T-helper 9 cell (primary cell): ENCODE data around the gene DAAM2.

ENCODE experiments used
- DNase-seq: peaks from one replicate; pipeline ENCODE4 v3.0.0-alpha.2; 2020

DAAM2 gene

GRCh38 chr6:39790772-39791171 is 1.4 kb upstream of the DAAM2 start:
- no peak for DNase-seq

GRCh38 chr6:39791311-39791710 is 865 bp upstream of the DAAM2 start:
- no peak for DNase-seq

DNA sequence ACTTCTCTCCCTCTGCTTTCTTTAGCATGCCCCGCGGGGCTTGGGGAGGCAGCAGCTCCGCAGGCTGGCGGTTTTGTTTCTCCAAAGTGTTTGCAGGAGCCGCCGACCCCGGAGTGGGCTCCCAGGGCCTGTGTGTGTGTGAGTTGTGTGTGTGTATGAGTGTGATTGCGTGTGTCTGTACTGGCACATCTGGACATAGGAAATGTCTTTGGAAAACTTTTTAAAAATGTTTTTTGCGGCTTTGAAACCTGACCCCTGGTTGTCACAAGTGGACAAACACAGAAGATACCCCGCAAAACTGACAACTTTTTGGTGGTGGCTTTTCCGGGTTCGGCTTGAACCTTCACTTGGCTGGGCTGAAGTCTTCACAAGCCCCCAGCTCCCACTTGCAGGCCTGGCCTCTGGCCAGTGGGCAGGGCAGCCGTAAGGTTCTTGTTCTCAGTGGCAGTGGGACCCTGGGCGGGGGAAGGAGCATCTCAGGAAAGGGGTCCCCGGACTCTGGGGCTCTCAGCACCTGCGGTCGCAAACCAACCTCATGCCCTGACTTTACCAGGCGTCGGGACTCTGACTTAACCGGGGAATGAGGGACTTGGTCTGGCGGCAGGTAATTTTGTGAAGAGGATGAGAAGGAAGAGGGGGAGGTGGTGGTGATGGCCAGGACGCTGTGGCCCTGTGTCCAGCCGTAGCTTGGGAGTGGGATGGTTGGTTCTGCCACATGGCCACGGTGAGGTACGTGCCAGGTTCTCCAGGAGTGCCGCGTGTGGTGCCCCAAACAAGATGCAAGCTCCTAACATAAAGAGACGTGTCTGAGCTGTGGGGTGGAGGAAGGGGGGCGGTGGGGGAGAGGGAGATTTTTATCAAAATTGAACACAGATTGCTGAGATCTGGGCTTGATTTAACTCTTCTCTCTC is 619 bp downstream of the DAAM2 start:
- DNase-seq, result no peak

- DNase-seq, result no peak
These were observed 1.3 kb downstream of the DAAM2 start for GRCh38 chr6:39793516-39793915.

DNA sequence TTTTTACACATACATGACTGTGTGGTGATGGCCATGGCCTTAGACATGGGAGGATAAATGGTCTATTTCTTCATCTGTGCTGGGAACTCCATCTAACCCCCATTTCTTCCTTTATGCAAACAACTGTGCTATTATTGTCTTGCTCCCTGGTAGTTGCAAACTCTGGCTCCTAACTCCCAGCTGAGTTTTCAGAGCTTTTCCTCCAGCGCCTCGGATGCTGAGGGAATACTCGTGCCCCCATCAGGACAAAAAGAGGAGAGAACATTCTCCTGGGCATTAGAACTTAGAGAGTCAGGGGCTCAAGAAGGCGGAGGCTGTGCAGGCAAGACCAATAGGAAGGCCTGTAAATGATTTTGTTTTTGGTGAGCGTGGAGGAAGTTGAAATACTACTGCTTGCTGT is 2.1 kb downstream of the DAAM2 start:
- no peak for DNase-seq

- DNase-seq, result no peak
These were observed 5.6 kb downstream of the DAAM2 start for GRCh38 chr6:39797751-39798150.

DNA sequence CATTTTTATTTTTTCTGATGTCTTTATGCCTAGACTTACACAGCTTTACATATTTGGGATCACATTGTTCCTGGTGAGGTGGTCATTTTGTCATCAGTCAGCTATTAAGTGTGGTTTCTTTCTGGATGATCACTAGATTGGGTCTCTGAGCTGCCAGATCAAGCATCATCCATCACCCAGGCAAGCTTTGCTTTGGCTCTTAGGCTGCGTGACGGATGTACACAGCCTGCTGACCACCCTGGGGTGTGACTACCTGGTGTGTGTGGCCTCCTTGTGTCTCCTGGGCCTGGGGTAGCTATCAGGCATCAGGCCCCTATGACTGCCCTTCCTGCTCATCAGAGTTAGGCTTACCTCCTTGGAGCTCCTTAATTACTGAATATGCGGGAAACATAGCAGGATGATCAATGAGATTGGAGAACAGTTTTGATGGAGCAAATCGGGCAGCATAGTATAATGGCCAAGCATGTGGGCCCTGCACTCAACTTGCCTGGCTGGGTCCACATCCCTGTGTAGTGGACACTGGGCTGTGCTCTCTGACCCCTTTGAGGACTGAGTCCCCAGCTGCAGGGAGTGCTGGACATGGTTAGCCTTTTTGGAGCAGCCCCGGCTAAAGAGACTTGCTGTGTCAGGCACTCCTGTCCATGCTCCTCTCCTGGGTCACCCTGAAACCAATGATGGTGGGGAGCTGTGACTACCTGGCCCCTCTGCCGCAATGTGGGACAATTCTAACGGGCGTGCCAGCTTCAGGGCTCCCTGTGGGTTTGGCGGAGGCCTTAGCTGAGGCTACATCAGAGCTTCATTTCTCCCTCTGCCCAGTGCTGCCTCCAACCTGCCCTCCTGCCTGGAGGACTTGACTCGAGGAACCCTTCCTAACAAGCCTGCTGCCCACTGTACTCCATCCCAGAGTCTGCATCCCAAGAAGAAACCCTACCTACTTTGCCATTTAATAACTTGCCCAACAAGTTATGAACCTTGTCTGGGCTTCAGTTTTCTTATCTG is 8.2 kb downstream of the DAAM2 start:
- DNase-seq, result no peak

GRCh38 chr6:39801456-39802251 is 9.5 kb downstream of the DAAM2 start:
- DNase-seq, result no peak

DNA sequence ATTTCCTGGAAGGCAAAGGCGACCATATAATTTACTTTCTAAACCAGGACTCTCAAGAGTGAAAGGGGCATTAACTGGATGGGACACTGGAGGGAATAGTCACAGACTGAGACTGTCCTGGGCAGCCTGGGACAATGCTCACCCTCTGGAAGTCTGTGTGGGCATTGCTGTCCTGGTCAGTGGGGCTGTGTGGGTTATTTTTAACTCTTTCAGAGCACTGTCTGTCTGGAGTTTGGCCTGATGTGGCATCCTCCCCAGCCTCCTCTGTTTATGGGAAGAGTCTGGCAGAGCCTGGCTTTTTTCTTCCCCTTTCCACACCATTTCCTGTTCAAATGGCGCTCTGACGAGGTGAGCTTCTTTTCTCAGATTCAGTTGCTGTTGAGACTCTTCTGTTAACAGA is 11.7 kb downstream of the DAAM2 start:
- DNase-seq, result no peak

- DNase-seq, result no peak
These were observed 12.4 kb downstream of the DAAM2 start for GRCh38 chr6:39804466-39805065.

DNA sequence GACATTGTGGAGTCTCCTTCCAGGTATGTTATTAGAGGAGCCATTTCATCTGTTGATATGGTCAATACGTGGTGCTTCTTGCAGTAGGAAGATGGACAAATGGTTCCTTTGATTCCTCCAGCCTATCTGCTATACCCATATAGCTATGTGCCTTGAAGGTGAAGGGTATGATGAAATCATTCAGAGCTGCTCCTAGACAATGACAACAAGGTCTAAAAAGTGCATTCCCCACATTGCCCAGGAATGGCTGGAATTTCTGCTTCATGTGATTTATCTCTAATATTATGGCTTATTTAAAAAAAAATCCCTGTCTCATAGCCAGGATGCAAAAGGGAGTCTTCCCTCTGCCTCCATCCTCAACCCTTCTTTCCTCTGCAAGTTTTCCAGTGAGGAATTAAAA is 14.1 kb downstream of the DAAM2 start:
- no peak for DNase-seq

GRCh38 chr6:39808346-39808745 is 16.2 kb downstream of the DAAM2 start:
- no peak for DNase-seq

- DNase-seq, result no peak
These were observed 16.8 kb downstream of the DAAM2 start for GRCh38 chr6:39808964-39809363.

DNA sequence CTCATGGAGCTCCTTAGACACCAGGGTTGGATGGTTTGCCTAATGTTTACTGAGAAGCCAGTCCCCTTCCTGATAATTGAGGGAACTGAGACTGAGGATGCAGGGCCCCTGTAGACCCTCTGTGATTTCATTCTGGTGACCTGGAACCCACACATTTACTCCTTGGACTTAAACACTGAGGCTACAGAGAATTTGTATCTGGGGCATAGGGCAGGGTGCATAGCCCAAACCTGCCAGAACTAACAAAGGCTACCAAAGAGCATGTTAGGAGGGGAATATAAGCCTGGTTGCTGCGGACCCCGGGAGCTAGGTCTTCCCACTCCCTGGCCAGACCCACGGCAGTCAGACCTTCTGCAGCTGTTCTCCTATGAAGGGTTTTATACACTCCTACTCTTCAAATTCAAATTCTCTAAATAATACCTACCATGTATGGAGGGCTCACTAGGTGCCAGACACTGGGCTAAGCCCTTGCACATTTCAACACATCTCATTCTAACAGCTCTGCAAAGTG is 19.7 kb downstream of the DAAM2 start:
- DNase-seq, result no peak

DNA sequence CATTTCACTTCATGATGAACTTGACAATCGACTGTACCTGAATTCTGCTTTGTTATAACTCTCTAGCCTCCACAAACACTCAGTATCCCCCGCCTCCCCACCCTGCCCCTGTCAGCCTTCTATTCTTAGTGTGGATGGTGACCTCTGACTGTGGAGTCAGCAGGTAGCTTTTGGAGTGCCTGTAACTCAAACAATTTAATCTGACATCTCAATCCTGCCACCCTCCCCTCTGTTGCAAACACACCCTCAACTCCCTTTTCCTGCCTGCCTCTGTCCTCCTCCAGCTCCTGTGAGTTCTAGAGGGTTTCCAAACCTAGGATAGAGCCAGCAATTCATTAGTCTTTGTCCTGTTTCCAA is 20.3 kb downstream of the DAAM2 start:
- DNase-seq, result no peak

GRCh38 chr6:39812853-39813533 is 20.8 kb downstream of the DAAM2 start:
- DNase-seq, result no peak

DNA sequence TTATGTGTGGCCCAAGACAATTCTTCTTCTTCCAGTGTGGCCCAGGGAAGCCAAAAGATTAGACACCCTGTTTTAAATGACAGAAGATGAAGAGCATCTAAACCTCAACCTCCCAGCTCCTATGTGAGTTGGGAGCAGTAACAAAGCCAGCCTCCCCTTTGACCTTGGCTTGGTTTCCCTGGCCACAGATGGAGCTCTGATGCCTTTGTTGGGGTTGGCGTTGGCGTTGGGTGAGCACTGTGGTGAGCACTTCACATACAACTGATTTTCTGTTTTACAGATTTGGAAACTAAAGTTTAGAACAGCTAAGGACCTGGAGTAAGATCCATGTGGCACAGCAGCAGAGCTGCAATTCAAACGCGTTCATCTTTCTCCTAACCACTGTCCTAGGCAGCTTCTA is 22.1 kb downstream of the DAAM2 start:
- no peak for DNase-seq

- DNase-seq, result no peak
These were observed 23.2 kb downstream of the DAAM2 start for GRCh38 chr6:39815356-39815755.

DNA sequence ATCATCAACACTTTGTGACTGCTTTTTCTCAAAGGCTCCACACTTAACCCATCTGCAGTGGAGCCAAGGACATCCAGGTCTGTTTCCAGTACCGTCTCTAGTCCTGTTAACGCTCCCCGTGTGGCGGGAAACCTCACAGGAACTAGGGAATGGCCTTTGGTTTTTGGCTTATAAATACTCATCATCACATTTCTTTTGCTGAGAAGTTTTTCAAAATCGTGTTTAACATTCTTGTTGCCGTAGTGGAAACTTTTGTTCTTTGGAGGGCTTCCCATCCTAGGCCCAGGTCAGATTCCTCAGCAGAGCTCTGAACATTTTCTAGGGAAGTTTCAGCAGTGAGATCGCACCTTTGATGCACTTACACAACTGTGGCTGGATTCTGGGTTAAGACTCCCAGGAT is 24.6 kb downstream of the DAAM2 start:
- DNase-seq, result no peak

DNA sequence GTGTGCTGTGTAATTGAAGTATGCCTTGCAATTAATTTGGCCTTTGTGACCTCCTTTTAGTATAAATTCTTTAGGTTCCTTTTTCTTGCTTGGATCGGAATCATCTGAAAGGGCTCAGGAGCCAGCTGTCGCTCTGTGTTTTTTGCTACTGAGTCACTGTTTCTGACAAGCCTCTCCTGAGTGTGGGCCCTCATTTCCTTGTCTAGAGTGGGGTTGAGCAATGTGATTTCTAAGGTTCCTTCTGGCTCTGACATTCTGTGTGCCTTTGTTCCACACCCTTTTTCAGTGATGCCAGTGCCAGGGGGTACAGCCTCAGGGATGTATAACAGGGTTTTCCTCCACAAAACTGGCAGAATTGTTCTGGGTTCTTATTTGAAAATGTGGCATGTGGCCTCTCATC is 26.5 kb downstream of the DAAM2 start:
- DNase-seq, result no peak

DNA sequence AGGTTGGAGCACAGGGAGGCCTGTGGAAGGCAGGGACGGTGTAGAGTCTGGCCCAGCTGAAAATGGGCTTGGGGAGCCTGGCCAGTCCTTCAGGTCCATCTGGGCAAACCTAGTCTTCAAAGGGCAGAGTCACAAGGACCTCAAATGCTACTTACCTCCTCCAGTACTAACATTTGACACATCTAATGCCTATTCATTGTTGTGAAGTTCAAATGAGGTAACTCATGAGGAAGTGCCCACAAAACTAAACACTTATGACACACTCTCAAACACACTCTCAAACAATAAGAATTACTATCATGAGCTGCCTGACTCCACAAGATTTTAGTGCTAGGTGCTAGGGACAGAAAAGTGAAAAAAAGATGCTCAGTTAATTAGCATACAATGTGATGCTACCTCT is 27.1 kb downstream of the DAAM2 start:
- no peak for DNase-seq

- no peak for DNase-seq
These were observed 27.5 kb downstream of the DAAM2 start for GRCh38 chr6:39819676-39820075.
